Measurements from ENCODE around the gene CSNK2B. TPM values are rescaled to one million over a fixed set of nuclear protein-coding genes. Genes with fewer than 3 reads are reported as not detected.

Gene CSNK2B
- polyA plus RNA-seq, 1 experiment, result 94.9 TPM

DNA sequence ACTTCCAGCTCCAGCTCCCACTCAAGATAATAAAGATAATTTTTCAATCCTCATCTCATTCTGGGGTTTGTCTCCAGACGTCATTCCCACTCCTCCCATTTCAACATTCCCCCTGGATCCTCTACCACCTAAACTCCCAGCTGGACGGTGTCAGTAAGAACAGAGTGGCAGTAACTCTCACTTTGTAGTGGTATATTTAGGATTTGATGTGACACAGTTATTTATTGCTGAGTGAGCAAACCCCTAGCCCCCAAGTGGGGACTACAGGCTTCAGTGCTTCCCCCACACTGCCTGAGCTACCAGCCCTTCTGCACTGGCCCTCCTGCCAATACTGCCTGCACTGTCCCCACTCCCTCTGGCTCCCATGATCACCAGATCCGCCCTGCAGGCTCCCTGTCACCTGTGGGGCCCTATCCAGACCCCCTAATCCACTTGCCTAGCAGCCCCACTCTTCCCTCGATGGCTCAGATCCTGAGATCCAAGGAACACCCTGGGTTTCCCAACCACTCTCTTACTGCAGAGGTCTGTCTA is 7.7 kb upstream of the CSNK2B start:
- ChIA-PET CTCF (no interaction called here), POLR2A (interaction anchor here (0.7 kb wide), 1 partner anchor 239 kb away, joined by 10 read pairs; the partner anchor contains the start of gene EHMT2)
- no peak for TF ChIP-seq CTCF (IDR thresholded peaks at IDR 0.05; ENCODE audit: insufficient read depth, low read depth, low read length)
- no peak overlapping the region for H3K4me3 ChIP-seq (ENCODE audit: low read depth, low read length)
- peaks cover 8% of the 10 kb centered on the region for H3K36me3 ChIP-seq (ENCODE audit: control insufficient read depth, insufficient read depth, low read length)
- H3K27me3 ChIP-seq (ENCODE audit: control insufficient read depth, insufficient read depth, low read length), result no peaks in the 10 kb centered on the region
- DNase-seq (ENCODE audit: low read depth), result no peak

DNA sequence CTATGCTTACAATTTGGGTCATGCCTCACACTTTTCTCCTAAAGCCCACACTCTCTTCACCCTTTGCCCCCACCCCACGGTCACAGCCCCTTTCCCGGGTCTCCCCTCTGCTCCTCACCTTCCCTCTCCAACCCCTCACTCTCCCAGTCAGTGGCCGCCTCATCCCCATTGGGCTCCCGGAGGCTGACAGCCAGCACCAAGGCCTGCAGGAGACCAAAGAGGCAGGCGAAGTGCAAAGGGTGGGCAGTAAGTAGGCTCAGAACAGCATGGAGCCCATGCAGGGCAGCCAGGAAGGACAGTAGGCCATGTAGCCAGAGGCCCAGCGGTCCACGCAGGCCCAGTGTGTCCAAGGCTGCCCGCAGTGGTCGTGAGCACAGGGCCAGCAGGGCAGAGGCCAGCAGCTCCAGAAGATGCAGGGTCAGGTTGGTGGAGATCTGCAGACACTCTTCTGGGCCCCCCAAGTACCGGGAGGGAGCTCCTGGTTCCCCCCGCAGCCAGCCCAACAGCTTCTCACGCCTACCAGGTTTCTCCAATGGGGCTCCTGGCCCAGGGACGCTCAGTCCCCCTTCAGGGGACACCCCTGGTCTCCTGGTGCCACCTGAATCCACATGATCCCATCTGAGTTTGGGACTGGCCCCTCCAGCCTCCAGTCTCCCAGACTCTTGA is 6.8 kb upstream of the CSNK2B start:
- no peak for TF ChIP-seq CTCF (IDR thresholded peaks at IDR 0.05; ENCODE audit: insufficient read depth, low read depth, low read length)
- H3K36me3 ChIP-seq (ENCODE audit: control insufficient read depth, insufficient read depth, low read length), result peaks cover 8% of the 10 kb centered on the region
- peak overlapping the region; percentile 59 for H3K4me3 ChIP-seq (ENCODE audit: low read depth, low read length)
- DNase-seq (ENCODE audit: low read depth), result no peak
- ChIA-PET CTCF (no interaction called here), POLR2A (interaction anchor here (0.7 kb wide), 1 partner anchor 238 kb away, joined by 10 read pairs; the partner anchor contains the start of gene EHMT2)
- no peaks in the 10 kb centered on the region for H3K27me3 ChIP-seq (ENCODE audit: control insufficient read depth, insufficient read depth, low read length)

- peak overlapping the region; percentile 59 for H3K4me3 ChIP-seq (ENCODE audit: low read depth, low read length)
- DNase-seq (ENCODE audit: low read depth), result no peak
- no peak for TF ChIP-seq CTCF (IDR thresholded peaks at IDR 0.05; ENCODE audit: insufficient read depth, low read depth, low read length)
- H3K36me3 ChIP-seq (ENCODE audit: control insufficient read depth, insufficient read depth, low read length), result peaks cover 8% of the 10 kb centered on the region
- POLR2A ChIA-PET, result interaction anchor here (0.5 to 0.7 kb wide), 2 partner anchors 23 to 147 kb away, joined by 3 read pairs; partner anchors contain the start of gene LSM2
- H3K27me3 ChIP-seq (ENCODE audit: control insufficient read depth, insufficient read depth, low read length), result no peaks in the 10 kb centered on the region
- CTCF ChIA-PET, result interaction anchor here (1.4 kb wide), 1 partner anchor 113 kb away, joined by 4 read pairs; the partner anchor contains the start of gene ATP6V1G2
Measured at GRCh38 chr6:31659649-31660380, 6.1 kb upstream of the CSNK2B start.

DNA sequence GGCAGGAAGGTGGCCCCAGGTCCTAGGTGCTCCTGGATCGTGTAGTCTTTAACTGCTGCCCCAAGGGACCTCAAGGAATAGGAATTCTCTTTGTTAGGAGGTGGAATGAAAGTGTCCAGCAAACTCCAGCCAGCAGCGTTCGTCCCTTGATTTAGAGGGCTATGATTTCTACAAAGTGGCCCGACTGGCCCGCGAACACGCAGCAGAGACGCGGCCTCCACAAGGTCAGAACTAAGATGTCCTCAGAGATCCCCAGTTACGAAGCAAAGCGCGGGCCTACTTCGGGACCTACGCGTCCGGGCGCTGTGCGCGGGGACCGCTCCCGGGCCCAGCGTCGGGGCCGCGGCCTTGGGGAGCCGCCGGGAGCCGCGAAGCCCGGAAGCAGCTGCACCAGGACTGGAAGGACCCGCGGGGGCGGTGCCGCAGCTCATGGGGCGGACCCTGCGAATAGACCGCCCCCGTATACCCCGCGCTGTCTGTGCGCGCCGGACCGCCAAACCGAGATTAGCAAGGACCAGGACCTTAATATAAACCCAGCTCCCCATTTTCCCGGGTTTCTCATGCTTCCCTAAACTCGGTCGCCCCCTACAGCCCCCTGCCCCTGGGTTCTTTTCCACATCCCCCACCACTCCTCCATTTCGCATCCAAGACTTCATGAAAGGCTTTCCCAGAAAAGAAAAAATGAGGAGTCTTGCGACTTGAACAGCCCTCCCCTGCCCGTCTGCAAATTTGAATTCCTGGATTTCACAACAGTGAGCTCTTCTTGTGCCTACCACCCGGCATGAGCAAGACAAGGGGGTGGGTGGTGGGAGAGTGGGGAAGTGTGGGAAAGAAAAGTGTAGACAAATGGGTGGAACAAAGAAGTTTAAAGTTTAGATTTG is 5.3 kb upstream of the CSNK2B start, which contains the start of gene C6orf47:
Gene C6orf47 (minus strand): TSS at position 398 of the 881 bp plus-strand sequence. CDS start 831 bp downstream, outside the sequence.
- H3K36me3 ChIP-seq (ENCODE audit: control insufficient read depth, insufficient read depth, low read length), result peaks cover 8% of the 10 kb centered on the region
- DNase-seq (ENCODE audit: low read depth), result no peak
- no peak for TF ChIP-seq CTCF (IDR thresholded peaks at IDR 0.05; ENCODE audit: insufficient read depth, low read depth, low read length)
- no peaks in the 10 kb centered on the region for H3K27me3 ChIP-seq (ENCODE audit: control insufficient read depth, insufficient read depth, low read length)
- H3K4me3 ChIP-seq (ENCODE audit: low read depth, low read length), result peak within 1 kb of the TSS; percentile 59
- POLR2A ChIA-PET, result interaction anchor here (0.5 to 1.0 kb wide), 3 partner anchors 9 to 146 kb away, joined by 3 to 11 read pairs (median 3); partner anchors contain the start of gene LSM2
- CTCF ChIA-PET, result interaction anchor here (0.6 to 1.6 kb wide), 5 partner anchors 9 to 203 kb away, joined by 3 to 8 read pairs (median 4); partner anchors contain the start of genes ATP6V1G2 and BAG6

Data from BJ (cell line).